ENCODE results near the gene SKI. TPM values are rescaled to one million over a fixed set of nuclear protein-coding genes. Genes with fewer than 3 reads are reported as not detected.
A peak's percentile ranks its signal among the peaks of the same experiment; 100 is the strongest.

SKI gene
- total RNA-seq (218 TPM), polyA plus RNA-seq (under 1 TPM; 0.25 to 0.57 (median 0.31) TPM)

GRCh38 chr1:2228157-2228594 lies at the start of gene SKI:
Gene SKI, plus strand, starts transcription at chr1:2228319. Its CDS starts 448 bp downstream, at chr1:2228767.
- H3K36me3 ChIP-seq (ENCODE audit: control insufficient read depth, insufficient read depth, low read length) = no peaks in the 10 kb centered on the region
- Mint-ChIP-seq H3K27ac (peak within 1 kb of the TSS; percentile 94 to 98 (median 97)), H3K36me3 (no peaks in the 10 kb centered on the region), H3K4me3 (peak within 1 kb of the TSS; percentile 95 to 99 (median 96)), H3K4me1 (peaks cover 0 to 32% (median 14%) of the 10 kb centered on the region in 4 donors), H3K9me3 (peaks cover 0 to 1% (median 0%) of the 10 kb centered on the region in 7 donors), H3K27me3 (peaks cover 12% of the 10 kb centered on the region)
- peak within 1 kb of the TSS; percentile 86 for H3K4me3 ChIP-seq (ENCODE audit: low read depth, low read length)
- peak within 1 kb of the TSS; percentile 84 for H3K27ac ChIP-seq (ENCODE audit: insufficient read depth, low read length, poor library complexity, severe bottlenecking)
- peaks cover 31% of the 10 kb centered on the region for H3K4me1 ChIP-seq (ENCODE audit: control insufficient read depth, insufficient read depth, low read length, poor library complexity, severe bottlenecking)
- ATAC-seq (ENCODE audit: low read depth in 2 of 2) (no peak), DNase-seq (no peak)
- H3K9me3 ChIP-seq (ENCODE audit: control insufficient read depth in 2 of 2, low read length in 2 of 2) = no peaks in the 10 kb centered on the region
- no peaks in the 10 kb centered on the region for H3K27me3 ChIP-seq (ENCODE audit: control insufficient read depth, insufficient read depth, low read length)

GRCh38 chr1:2178875-2179274 lies 49.2 kb upstream of the SKI start:
- no peaks in the 10 kb centered on the region for H3K9me3 Mint-ChIP-seq
- ATAC-seq (ENCODE audit: low read depth in 2 of 2) (no peak), DNase-seq (no peak)
- Histone ChIP-seq H3K4me1 (ENCODE audit: control insufficient read depth, insufficient read depth, low read length, poor library complexity, severe bottlenecking) (no peaks in the 10 kb centered on the region), H3K27me3 (ENCODE audit: control insufficient read depth, insufficient read depth, low read length) (no peaks in the 10 kb centered on the region), H3K27ac (ENCODE audit: insufficient read depth, low read length, poor library complexity, severe bottlenecking) (no peak overlapping the region), H3K4me3 (ENCODE audit: low read depth, low read length) (no peak overlapping the region), H3K36me3 (ENCODE audit: control insufficient read depth, insufficient read depth, low read length) (no peaks in the 10 kb centered on the region), H3K9me3 (ENCODE audit: control insufficient read depth in 2 of 2, low read length in 2 of 2) (no peaks in the 10 kb centered on the region)
- H3K4me1 Mint-ChIP-seq = peaks cover 0 to 4% (median 0%) of the 10 kb centered on the region in 4 donors
- H3K27ac Mint-ChIP-seq = no peak overlapping the region
- no peak overlapping the region for H3K4me3 Mint-ChIP-seq
- H3K36me3 Mint-ChIP-seq = peaks cover 10% of the 10 kb centered on the region
- no peaks in the 10 kb centered on the region for H3K27me3 Mint-ChIP-seq

DNA sequence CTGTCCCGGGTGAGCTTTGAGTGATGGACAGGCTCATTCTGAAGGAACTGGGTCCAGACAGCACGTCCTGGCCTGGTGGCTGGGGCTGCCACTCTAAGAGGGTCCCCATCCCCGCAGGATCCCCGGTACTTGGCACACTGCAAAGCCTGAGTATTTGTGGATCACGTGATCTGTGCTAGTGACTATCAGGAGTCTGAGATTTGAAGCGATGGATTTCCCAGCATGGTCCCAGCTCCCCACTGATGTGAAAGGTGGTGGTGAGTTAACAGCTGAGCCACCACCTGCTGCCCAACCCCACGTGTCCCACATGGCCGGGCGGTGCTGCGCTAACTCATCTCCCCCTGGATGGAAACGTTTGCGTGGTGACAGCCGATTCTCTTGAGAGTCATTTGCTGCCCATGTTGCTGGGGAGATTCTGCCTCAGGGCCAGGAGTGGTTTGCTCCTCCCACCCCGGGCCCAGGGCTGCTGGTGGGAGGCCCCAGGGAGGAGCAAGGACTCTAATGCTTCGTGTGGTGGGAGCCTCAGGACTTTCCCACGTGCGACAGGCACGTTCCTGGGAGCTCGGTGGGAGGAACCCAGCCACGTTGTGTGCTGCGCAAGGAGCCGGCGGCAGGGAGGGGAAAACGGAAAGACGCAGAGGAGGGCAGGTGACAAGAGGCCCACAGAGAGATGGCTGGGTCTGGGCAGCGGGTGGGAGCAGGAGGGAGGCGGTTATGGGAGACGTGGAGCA lies 48.7 kb upstream of the SKI start:
- no peak for DNase-seq
- H3K36me3 ChIP-seq (ENCODE audit: control insufficient read depth, insufficient read depth, low read length) = no peaks in the 10 kb centered on the region
- no peak overlapping the region for H3K4me3 Mint-ChIP-seq
- no peaks in the 10 kb centered on the region for H3K4me1 ChIP-seq (ENCODE audit: control insufficient read depth, insufficient read depth, low read length, poor library complexity, severe bottlenecking)
- H3K4me3 ChIP-seq (ENCODE audit: low read depth, low read length) = no peak overlapping the region
- H3K27me3 Mint-ChIP-seq = no peaks in the 10 kb centered on the region
- H3K4me1 Mint-ChIP-seq = peaks cover 0 to 4% (median 0%) of the 10 kb centered on the region in 4 donors
- H3K36me3 Mint-ChIP-seq = peaks cover 10% of the 10 kb centered on the region
- no peaks in the 10 kb centered on the region for H3K9me3 Mint-ChIP-seq
- H3K27me3 ChIP-seq (ENCODE audit: control insufficient read depth, insufficient read depth, low read length) = no peaks in the 10 kb centered on the region
- no peak overlapping the region for H3K27ac ChIP-seq (ENCODE audit: insufficient read depth, low read length, poor library complexity, severe bottlenecking)
- no peaks in the 10 kb centered on the region for H3K9me3 ChIP-seq (ENCODE audit: control insufficient read depth in 2 of 2, low read length in 2 of 2)
- ATAC-seq (ENCODE audit: low read depth in 2 of 2) = no peak
- no peak overlapping the region for H3K27ac Mint-ChIP-seq

GRCh38 chr1:2180297-2181245 lies 47.5 kb upstream of the SKI start:
- Mint-ChIP-seq H3K36me3 (peaks cover 13% of the 10 kb centered on the region), H3K9me3 (no peaks in the 10 kb centered on the region), H3K4me1 (no peaks in the 10 kb centered on the region), H3K27ac (no peak overlapping the region), H3K27me3 (no peaks in the 10 kb centered on the region), H3K4me3 (no peak overlapping the region)
- no peak overlapping the region for H3K27ac ChIP-seq (ENCODE audit: insufficient read depth, low read length, poor library complexity, severe bottlenecking)
- no peaks in the 10 kb centered on the region for H3K4me1 ChIP-seq (ENCODE audit: control insufficient read depth, insufficient read depth, low read length, poor library complexity, severe bottlenecking)
- no peak overlapping the region for H3K4me3 ChIP-seq (ENCODE audit: low read depth, low read length)
- no peak for ATAC-seq (ENCODE audit: low read depth in 2 of 2)
- no peaks in the 10 kb centered on the region for H3K27me3 ChIP-seq (ENCODE audit: control insufficient read depth, insufficient read depth, low read length)
- no peak for DNase-seq
- no peaks in the 10 kb centered on the region for H3K9me3 ChIP-seq (ENCODE audit: control insufficient read depth in 2 of 2, low read length in 2 of 2)
- H3K36me3 ChIP-seq (ENCODE audit: control insufficient read depth, insufficient read depth, low read length) = peaks cover 7% of the 10 kb centered on the region

DNA sequence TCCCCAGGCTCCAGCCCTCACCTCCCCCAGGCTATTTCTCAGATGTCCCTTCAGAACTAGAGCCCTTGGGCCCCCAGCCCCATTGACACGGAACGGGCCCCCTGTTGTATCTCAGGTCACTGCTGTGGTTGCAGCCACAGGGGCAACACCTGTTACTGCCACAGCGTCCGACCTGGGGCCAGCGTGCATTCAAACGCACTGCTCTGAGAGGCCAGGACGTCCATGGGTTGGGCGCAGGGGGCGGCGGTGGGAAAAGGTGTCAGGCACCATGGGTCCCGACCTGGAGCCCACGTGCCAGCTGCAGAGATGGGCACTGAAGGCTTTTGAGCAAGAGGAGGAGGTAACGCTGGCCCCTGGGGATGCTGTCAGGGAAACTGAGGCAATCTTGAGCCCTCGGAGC lies 46.8 kb upstream of the SKI start:
- DNase-seq = no peak
- H3K4me3 ChIP-seq (ENCODE audit: low read depth, low read length) = no peak overlapping the region
- ATAC-seq (ENCODE audit: low read depth in 2 of 2) = no peak
- no peaks in the 10 kb centered on the region for H3K4me1 ChIP-seq (ENCODE audit: control insufficient read depth, insufficient read depth, low read length, poor library complexity, severe bottlenecking)
- Mint-ChIP-seq H3K27ac (no peak overlapping the region), H3K4me1 (no peaks in the 10 kb centered on the region), H3K36me3 (peaks cover 10% of the 10 kb centered on the region), H3K27me3 (no peaks in the 10 kb centered on the region), H3K9me3 (no peaks in the 10 kb centered on the region), H3K4me3 (no peak overlapping the region)
- H3K9me3 ChIP-seq (ENCODE audit: control insufficient read depth in 2 of 2, low read length in 2 of 2) = no peaks in the 10 kb centered on the region
- H3K27ac ChIP-seq (ENCODE audit: insufficient read depth, low read length, poor library complexity, severe bottlenecking) = no peak overlapping the region
- peaks cover 7% of the 10 kb centered on the region for H3K36me3 ChIP-seq (ENCODE audit: control insufficient read depth, insufficient read depth, low read length)
- H3K27me3 ChIP-seq (ENCODE audit: control insufficient read depth, insufficient read depth, low read length) = no peaks in the 10 kb centered on the region

DNA sequence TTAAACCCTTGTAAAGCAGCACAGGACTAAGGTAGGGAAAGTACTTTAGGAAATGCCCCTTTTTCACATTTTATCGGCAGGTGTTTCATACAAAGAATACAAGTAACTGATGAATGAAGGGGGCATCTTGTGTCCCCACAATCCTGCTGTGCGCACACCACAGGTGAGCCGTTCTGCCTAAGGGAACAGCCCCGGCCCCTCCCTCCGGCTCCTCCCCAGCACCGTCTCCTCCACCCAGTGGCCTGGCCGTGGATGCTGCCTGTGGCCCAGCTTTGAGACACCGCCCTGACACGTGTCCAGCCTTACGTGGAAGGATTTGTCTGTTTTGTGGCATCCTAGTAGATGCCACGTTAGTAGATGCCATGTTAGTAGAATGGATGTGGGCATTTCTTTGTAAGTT lies 46.4 kb upstream of the SKI start:
- Histone ChIP-seq H3K27ac (ENCODE audit: insufficient read depth, low read length, poor library complexity, severe bottlenecking) (no peak overlapping the region), H3K9me3 (ENCODE audit: control insufficient read depth in 2 of 2, low read length in 2 of 2) (no peaks in the 10 kb centered on the region), H3K4me1 (ENCODE audit: control insufficient read depth, insufficient read depth, low read length, poor library complexity, severe bottlenecking) (no peaks in the 10 kb centered on the region), H3K36me3 (ENCODE audit: control insufficient read depth, insufficient read depth, low read length) (peaks cover 7% of the 10 kb centered on the region), H3K27me3 (ENCODE audit: control insufficient read depth, insufficient read depth, low read length) (no peaks in the 10 kb centered on the region), H3K4me3 (ENCODE audit: low read depth, low read length) (no peak overlapping the region)
- DNase-seq = no peak
- H3K27ac Mint-ChIP-seq = no peak overlapping the region
- no peak for ATAC-seq (ENCODE audit: low read depth in 2 of 2)
- no peak overlapping the region for H3K4me3 Mint-ChIP-seq
- no peaks in the 10 kb centered on the region for H3K9me3 Mint-ChIP-seq
- no peaks in the 10 kb centered on the region for H3K27me3 Mint-ChIP-seq
- H3K36me3 Mint-ChIP-seq = peaks cover 8% of the 10 kb centered on the region
- no peaks in the 10 kb centered on the region for H3K4me1 Mint-ChIP-seq

DNA sequence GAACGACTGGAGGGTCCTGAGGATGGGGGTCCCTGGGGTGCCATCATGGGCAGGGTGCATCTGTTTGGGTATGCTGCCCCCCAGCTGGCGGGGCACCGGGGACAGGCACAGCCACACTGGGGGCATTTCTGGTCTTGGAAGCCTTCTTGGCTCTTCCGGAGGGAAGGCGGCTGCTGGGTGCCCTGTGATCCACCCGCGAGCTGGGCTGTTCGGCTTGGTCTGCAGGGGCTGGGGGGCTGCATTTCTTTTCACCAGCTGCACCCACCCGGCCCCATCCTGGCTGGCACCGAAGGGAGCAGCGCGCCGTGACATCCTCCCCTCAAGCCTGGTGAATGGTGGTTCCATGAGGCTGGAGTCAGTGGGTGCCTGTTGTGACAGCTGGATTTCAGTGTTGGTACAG lies 45.7 kb upstream of the SKI start:
- Histone ChIP-seq H3K36me3 (ENCODE audit: control insufficient read depth, insufficient read depth, low read length) (peaks cover 7% of the 10 kb centered on the region), H3K27me3 (ENCODE audit: control insufficient read depth, insufficient read depth, low read length) (no peaks in the 10 kb centered on the region), H3K4me3 (ENCODE audit: low read depth, low read length) (no peak overlapping the region), H3K27ac (ENCODE audit: insufficient read depth, low read length, poor library complexity, severe bottlenecking) (no peak overlapping the region), H3K4me1 (ENCODE audit: control insufficient read depth, insufficient read depth, low read length, poor library complexity, severe bottlenecking) (no peaks in the 10 kb centered on the region), H3K9me3 (ENCODE audit: control insufficient read depth in 2 of 2, low read length in 2 of 2) (no peaks in the 10 kb centered on the region)
- peak overlapping the region in 1 of 4 donors; percentile 69 for H3K4me3 Mint-ChIP-seq
- no peak for ATAC-seq (ENCODE audit: low read depth in 2 of 2)
- H3K27ac Mint-ChIP-seq = no peak overlapping the region
- H3K27me3 Mint-ChIP-seq = no peaks in the 10 kb centered on the region
- H3K9me3 Mint-ChIP-seq = no peaks in the 10 kb centered on the region
- peaks cover 8% of the 10 kb centered on the region for H3K36me3 Mint-ChIP-seq
- no peak for DNase-seq
- no peaks in the 10 kb centered on the region for H3K4me1 Mint-ChIP-seq
